Neural cell (in vitro differentiated cells): ENCODE results near the gene PAXIP1.

Experiments
- EP300 ChIP-seq: fragments of 450-650 bp; conservative IDR thresholded peaks from 2 replicates; pipeline ENCODE4 v1.6.1; 2014; ENCODE audit warnings: antibody characterized with exemption, mild to moderate bottlenecking, moderate library complexity; ENCODE audit not compliant: poor library complexity, severe bottlenecking
- EZH2 ChIP-seq: fragments of 200-600, 300-800 bp; shearing (Covaris generic), sonication (generic); IDR thresholded peaks from 2 replicates; pipeline ENCODE4 v1.6.1; 2014; ENCODE audit warnings: antibody characterized with exemption, low read length, borderline replicate concordance, mild to moderate bottlenecking; ENCODE audit not compliant: insufficient read depth, poor library complexity, severe bottlenecking
- POLR2AphosphoS5 ChIP-seq: IDR thresholded peaks from 2 replicates; pipeline ENCODE4 v1.6.1; 2012
- RAD21 ChIP-seq: fragments of 450-650 bp; conservative IDR thresholded peaks from 2 replicates; pipeline ENCODE4 v1.6.1; 2014; ENCODE audit warnings: antibody characterized with exemption, mild to moderate bottlenecking, moderate library complexity
- REST ChIP-seq: IDR thresholded peaks from 2 replicates; pipeline ENCODE4 v1.6.1; 2012; ENCODE audit warnings: borderline replicate concordance
- SMC3 ChIP-seq: fragments of 450-650 bp; conservative IDR thresholded peaks from 2 replicates; pipeline ENCODE4 v1.6.1; 2014; ENCODE audit warnings: antibody characterized with exemption, mild to moderate bottlenecking, moderate library complexity; ENCODE audit not compliant: poor library complexity
- TF ChIP-seq, protein P1 (sequence below): fragments of 450-650 bp; IDR thresholded peaks from 2 replicates; pipeline ENCODE4 v1.5.1; 2014; ENCODE audit warnings: antibody characterized with exemption, mild to moderate bottlenecking, moderate library complexity; ENCODE audit not compliant: poor library complexity, severe bottlenecking

- TF ChIP-seq, protein P1, sequence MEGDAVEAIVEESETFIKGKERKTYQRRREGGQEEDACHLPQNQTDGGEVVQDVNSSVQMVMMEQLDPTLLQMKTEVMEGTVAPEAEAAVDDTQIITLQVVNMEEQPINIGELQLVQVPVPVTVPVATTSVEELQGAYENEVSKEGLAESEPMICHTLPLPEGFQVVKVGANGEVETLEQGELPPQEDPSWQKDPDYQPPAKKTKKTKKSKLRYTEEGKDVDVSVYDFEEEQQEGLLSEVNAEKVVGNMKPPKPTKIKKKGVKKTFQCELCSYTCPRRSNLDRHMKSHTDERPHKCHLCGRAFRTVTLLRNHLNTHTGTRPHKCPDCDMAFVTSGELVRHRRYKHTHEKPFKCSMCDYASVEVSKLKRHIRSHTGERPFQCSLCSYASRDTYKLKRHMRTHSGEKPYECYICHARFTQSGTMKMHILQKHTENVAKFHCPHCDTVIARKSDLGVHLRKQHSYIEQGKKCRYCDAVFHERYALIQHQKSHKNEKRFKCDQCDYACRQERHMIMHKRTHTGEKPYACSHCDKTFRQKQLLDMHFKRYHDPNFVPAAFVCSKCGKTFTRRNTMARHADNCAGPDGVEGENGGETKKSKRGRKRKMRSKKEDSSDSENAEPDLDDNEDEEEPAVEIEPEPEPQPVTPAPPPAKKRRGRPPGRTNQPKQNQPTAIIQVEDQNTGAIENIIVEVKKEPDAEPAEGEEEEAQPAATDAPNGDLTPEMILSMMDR, result no peak
- no peak for TF ChIP-seq EP300
- TF ChIP-seq RAD21, result no peak
- TF ChIP-seq EZH2, result no peak
- TF ChIP-seq POLR2AphosphoS5, result no peak
- TF ChIP-seq REST, result no peak
- TF ChIP-seq SMC3, result no peak
Measured at GRCh38 chr7:154984601-154985188, 18.2 kb downstream of the PAXIP1 start.
